Measurements from ENCODE around the gene CLINT1. TPM values are rescaled to one million over a fixed set of nuclear protein-coding genes. Genes with fewer than 3 reads are reported as not detected.

The CLINT1 gene
- total and polyA plus RNA-seq, 3 donors from 2014 or later = 45.4 to 93.7 (median 84.9) TPM

- no peak overlapping the region for H3K4me3 ChIP-seq
- intact Hi-C loops (cut with DNase I; ENCODE audit: low total_unique reads) = no loop called here
- no peaks in the 10 kb centered on the region for H3K36me3 ChIP-seq (ENCODE audit: low read depth, missing control alignments)
- H3K4me1 ChIP-seq = no peaks in the 10 kb centered on the region
- H3K9me3 ChIP-seq = no peaks in the 10 kb centered on the region
- no peak overlapping the region for H3K27ac ChIP-seq
- no peaks in the 10 kb centered on the region for H3K27me3 ChIP-seq
- DNase-seq = no peak
- WGBS, 2 donors = 84 to 90% methylated on average over 4 of the region's 4 CpGs
- TF ChIP-seq POLR2A (IDR thresholded peaks at IDR 0.05) = no peak
- no peak for TF ChIP-seq CTCF (IDR thresholded peaks at IDR 0.05)
Observed at GRCh38 chr5:157900644-157901043, 41.7 kb upstream of the CLINT1 start.

GRCh38 chr5:157893611-157894010 lies 34.7 kb upstream of the CLINT1 start:
- TF ChIP-seq POLR2A (IDR thresholded peaks at IDR 0.05) (no peak), CTCF (IDR thresholded peaks at IDR 0.05) (no peak)

GRCh38 chr5:157892974-157893373 lies 34.0 kb upstream of the CLINT1 start:
- Histone ChIP-seq H3K36me3 (ENCODE audit: low read depth, missing control alignments) (no peaks in the 10 kb centered on the region), H3K27me3 (no peaks in the 10 kb centered on the region), H3K27ac (no peak overlapping the region), H3K4me1 (no peaks in the 10 kb centered on the region), H3K4me3 (no peak overlapping the region), H3K9me3 (no peaks in the 10 kb centered on the region)
- DNase-seq = no peak
- 52 to 58% methylated on average over 4 of the region's 4 CpGs for WGBS, 2 donors
- intact Hi-C loops (cut with DNase I; ENCODE audit: low total_unique reads) = no loop called here
- TF ChIP-seq POLR2A (IDR thresholded peaks at IDR 0.05) (no peak), CTCF (IDR thresholded peaks at IDR 0.05) (no peak)

More at GRCh38 chr5:157893611-157894010, 34.7 kb upstream of the CLINT1 start:
- Histone ChIP-seq H3K36me3 (ENCODE audit: low read depth, missing control alignments) (no peaks in the 10 kb centered on the region), H3K4me3 (no peak overlapping the region), H3K27me3 (no peaks in the 10 kb centered on the region), H3K4me1 (no peaks in the 10 kb centered on the region), H3K9me3 (no peaks in the 10 kb centered on the region), H3K27ac (no peak overlapping the region)
- intact Hi-C loops (cut with DNase I; ENCODE audit: low total_unique reads) = no loop called here
- no peak for DNase-seq
- 94 to 96% methylated on average over 4 of the region's 4 CpGs for WGBS, 2 donors

GRCh38 chr5:157890836-157891597 lies 32.1 kb upstream of the CLINT1 start:
- H3K36me3 ChIP-seq (ENCODE audit: low read depth, missing control alignments) = no peaks in the 10 kb centered on the region
- TF ChIP-seq POLR2A (IDR thresholded peaks at IDR 0.05) (no peak), CTCF (IDR thresholded peaks at IDR 0.05) (no peak)
- no peak overlapping the region for H3K27ac ChIP-seq
- intact Hi-C loops (cut with DNase I; ENCODE audit: low total_unique reads) = no loop called here
- H3K4me1 ChIP-seq = no peaks in the 10 kb centered on the region
- WGBS, 2 donors = 78 to 92% methylated on average over 2 of the region's 2 CpGs
- no peaks in the 10 kb centered on the region for H3K27me3 ChIP-seq
- no peaks in the 10 kb centered on the region for H3K9me3 ChIP-seq
- H3K4me3 ChIP-seq = no peak overlapping the region
- DNase-seq = no peak
